ENCODE measurements around the gene CYP1B1.

DNA sequence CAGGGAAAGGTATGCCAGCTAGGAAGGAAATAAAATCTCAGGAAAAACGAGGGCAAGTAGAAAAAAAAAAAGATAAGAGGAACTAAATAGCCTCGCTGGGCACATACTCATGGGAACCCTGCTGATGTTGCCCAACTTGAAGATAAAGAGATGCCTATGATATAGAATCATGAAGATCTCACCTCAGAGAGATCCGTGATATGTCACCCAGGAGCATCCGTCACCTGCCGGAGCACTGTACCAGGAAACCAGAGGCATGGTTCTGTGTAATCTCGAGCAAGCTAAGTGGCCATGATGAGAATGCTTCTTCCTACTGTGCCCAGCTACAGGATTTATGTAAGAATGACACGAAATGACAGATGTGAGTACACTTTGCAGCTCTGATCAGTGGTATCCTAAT, 40.0 kb downstream of the CYP1B1 start:
- TF ChIP-seq, protein P1, sequence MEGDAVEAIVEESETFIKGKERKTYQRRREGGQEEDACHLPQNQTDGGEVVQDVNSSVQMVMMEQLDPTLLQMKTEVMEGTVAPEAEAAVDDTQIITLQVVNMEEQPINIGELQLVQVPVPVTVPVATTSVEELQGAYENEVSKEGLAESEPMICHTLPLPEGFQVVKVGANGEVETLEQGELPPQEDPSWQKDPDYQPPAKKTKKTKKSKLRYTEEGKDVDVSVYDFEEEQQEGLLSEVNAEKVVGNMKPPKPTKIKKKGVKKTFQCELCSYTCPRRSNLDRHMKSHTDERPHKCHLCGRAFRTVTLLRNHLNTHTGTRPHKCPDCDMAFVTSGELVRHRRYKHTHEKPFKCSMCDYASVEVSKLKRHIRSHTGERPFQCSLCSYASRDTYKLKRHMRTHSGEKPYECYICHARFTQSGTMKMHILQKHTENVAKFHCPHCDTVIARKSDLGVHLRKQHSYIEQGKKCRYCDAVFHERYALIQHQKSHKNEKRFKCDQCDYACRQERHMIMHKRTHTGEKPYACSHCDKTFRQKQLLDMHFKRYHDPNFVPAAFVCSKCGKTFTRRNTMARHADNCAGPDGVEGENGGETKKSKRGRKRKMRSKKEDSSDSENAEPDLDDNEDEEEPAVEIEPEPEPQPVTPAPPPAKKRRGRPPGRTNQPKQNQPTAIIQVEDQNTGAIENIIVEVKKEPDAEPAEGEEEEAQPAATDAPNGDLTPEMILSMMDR (IDR thresholded peaks at IDR 0.05; ENCODE audit: low read length): no peak
- TF ChIP-seq EZH2 (IDR thresholded peaks at IDR 0.05; ENCODE audit: borderline replicate concordance, low read length): no peak

All from OCI-LY1 (cell line).